GM08714 (cell line): ENCODE measurements around the gene BAIAP2L2.

Source experiments
- H3K4me3 ChIP-seq: fragments of 200-500 bp; sonication (Bioruptor generic); 2 replicates; pipeline ENCODE4 v1.5.1; 2014; ENCODE audit warnings: mild to moderate bottlenecking, low read length, inconsistent platforms
- ZNF274 ChIP-seq: IDR thresholded peaks from 2 replicates; pipeline ENCODE4 v1.6.1; 2012; ENCODE audit warnings: mild to moderate bottlenecking, low read depth, low read length

The BAIAP2L2 gene

GRCh38 chr22:38074181-38075104, 36.0 kb downstream of the BAIAP2L2 start:
- TF ChIP-seq ZNF274: no peak

GRCh38 chr22:38073150-38074130, 37.0 kb downstream of the BAIAP2L2 start:
- no peak for TF ChIP-seq ZNF274
- no peak overlapping the region for H3K4me3 ChIP-seq

More at GRCh38 chr22:38074181-38075104, 36.0 kb downstream of the BAIAP2L2 start:
- H3K4me3 ChIP-seq: no peak overlapping the region

GRCh38 chr22:38072322-38073149, 37.9 kb downstream of the BAIAP2L2 start:
- no peak for TF ChIP-seq ZNF274

GRCh38 chr22:38071421-38072321, 38.8 kb downstream of the BAIAP2L2 start:
- no peak for TF ChIP-seq ZNF274
- H3K4me3 ChIP-seq: no peak overlapping the region

More at GRCh38 chr22:38072322-38073149, 37.9 kb downstream of the BAIAP2L2 start:
- no peak overlapping the region for H3K4me3 ChIP-seq

GRCh38 chr22:38070250-38070921, 40.1 kb downstream of the BAIAP2L2 start:
- no peak overlapping the region for H3K4me3 ChIP-seq
- no peak for TF ChIP-seq ZNF274

- no peak for TF ChIP-seq ZNF274
Measured at GRCh38 chr22:38069372-38070249, 40.9 kb downstream of the BAIAP2L2 start.

GRCh38 chr22:38068641-38069371, 41.7 kb downstream of the BAIAP2L2 start:
- no peak overlapping the region for H3K4me3 ChIP-seq
- no peak for TF ChIP-seq ZNF274

More at GRCh38 chr22:38069372-38070249, 40.9 kb downstream of the BAIAP2L2 start:
- H3K4me3 ChIP-seq: no peak overlapping the region

- H3K4me3 ChIP-seq: no peak overlapping the region
- TF ChIP-seq ZNF274: no peak
Measured at GRCh38 chr22:38067761-38068360, 42.6 kb downstream of the BAIAP2L2 start.

- H3K4me3 ChIP-seq: no peak overlapping the region
- no peak for TF ChIP-seq ZNF274
Measured at GRCh38 chr22:38067028-38067415, 43.5 kb downstream of the BAIAP2L2 start.

- no peak overlapping the region for H3K4me3 ChIP-seq
- TF ChIP-seq ZNF274: no peak
Measured at GRCh38 chr22:38066381-38067027, 44.0 kb downstream of the BAIAP2L2 start.
